Astrocyte of the spinal cord (primary cell): Measurements from ENCODE around the gene COLEC11.

Source experiments
- DNase-seq: peaks from one replicate; pipeline ENCODE4 v3.0.0; 2011; ENCODE audit warnings: low read depth, low spot score
- H3K4me3 ChIP-seq: 2 replicates; pipeline ENCODE4 v1.5.1; 2011; ENCODE audit warnings: low read depth, mild to moderate bottlenecking, low read length, moderate library complexity
- CTCF ChIP-seq: IDR thresholded peaks from 2 replicates; pipeline ENCODE4 v1.5.1; 2012; ENCODE audit warnings: low read depth, mild to moderate bottlenecking, low read length, inconsistent platforms
- in situ Hi-C: cut with HindIII; loops from 2 replicates; pipeline ENCODE4 v1.10.0; 2017; ENCODE audit warnings: low sequenced_read_pairs

The COLEC11 gene

GRCh38 chr2:3681625-3682024 lies 86.7 kb downstream of the COLEC11 start:
- TF ChIP-seq CTCF, result no peak
- in situ Hi-C loops, result no loop called here
- DNase-seq, result no peak
- H3K4me3 ChIP-seq, result no peak overlapping the region

DNA sequence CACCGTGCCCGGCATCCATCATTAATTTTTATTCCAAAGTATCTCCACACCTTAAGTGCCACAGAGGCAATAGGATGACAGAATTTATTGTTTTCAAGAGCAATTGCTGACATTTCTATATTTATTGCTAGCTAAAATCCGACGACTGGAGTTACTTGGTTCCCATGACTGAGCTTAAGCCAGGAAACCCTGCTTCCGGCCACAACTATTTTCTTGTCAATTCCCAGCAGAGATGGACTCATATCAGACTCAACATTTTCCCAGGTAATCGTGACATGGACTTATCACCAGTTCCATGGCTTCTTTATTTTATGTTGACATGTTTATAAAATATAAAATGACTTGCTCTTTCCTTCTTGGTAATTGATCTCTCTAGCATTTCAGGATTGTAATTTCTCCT lies 87.9 kb downstream of the COLEC11 start:
- no peak for TF ChIP-seq CTCF
- in situ Hi-C loops, result no loop called here
- no peak overlapping the region for H3K4me3 ChIP-seq
- no peak for DNase-seq

DNA sequence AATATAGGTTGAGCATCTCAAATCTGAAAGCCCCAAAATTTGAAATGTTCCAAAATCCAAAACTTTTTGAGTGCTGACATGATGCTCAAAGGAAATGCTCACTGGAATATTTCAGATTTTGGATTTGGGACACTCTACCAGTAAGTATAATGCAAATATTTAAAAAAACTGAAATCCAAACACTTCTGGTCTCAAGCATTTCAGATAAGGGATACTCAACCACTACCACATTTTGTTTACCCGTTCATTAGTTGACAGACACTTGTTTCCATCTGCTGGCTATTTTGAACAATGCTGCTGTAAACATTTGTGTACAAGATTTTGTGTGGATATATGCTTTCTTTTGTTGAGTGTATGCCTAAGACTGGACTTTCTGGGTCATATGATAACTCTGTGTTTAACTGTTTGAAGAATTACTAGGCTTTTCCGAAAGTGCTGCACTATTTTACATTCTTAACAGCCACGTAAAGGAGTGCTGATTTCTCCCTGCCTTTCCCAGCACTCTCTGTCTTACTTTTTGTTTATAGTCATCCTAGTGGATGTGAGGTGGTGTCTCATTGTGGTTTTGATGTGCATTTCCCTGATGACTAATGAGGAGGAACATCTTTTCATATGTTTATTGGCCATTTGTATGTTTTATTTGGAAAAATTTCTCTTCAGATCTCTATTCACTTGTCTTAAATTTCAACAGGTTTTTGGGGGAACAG lies 89.0 kb downstream of the COLEC11 start:
- DNase-seq, result no peak
- in situ Hi-C loops, result no loop called here
- no peak overlapping the region for H3K4me3 ChIP-seq
- TF ChIP-seq CTCF, result no peak

GRCh38 chr2:3689998-3690748 lies 95.3 kb downstream of the COLEC11 start:
- no peak overlapping the region for H3K4me3 ChIP-seq
- TF ChIP-seq CTCF, result no peak
- DNase-seq, result no peak
- in situ Hi-C loops, result no loop called here

GRCh38 chr2:3692375-3692774 lies 97.5 kb downstream of the COLEC11 start:
- no peak overlapping the region for H3K4me3 ChIP-seq
- TF ChIP-seq CTCF, result peak; percentile 37
- in situ Hi-C loops, result no loop called here
- peak; percentile 9 for DNase-seq
